Fibroblast of skin of left quadriceps (primary cell): ENCODE measurements around the gene PLIN3.
A peak's percentile ranks its signal among the peaks of the same experiment; 100 is the strongest.
"Not testable (repeated sequence)": the region's sequence is repeated elsewhere in the genome, so short reads cannot be mapped to it uniquely, and the experiment has no call there.

ENCODE experiments used
- DNase-seq, 2 experiments: peaks; one replicate each; pipeline ENCODE4 v3.0.0-alpha.2; 2013; ENCODE audit warnings: low read depth in 2 of 2

PLIN3 gene

GRCh38 chr19:4811328-4812131 is 55.9 kb downstream of the PLIN3 start:
- DNase-seq = no peak

GRCh38 chr19:4807188-4807587 is 60.3 kb downstream of the PLIN3 start:
- DNase-seq = no peak

- no peak for DNase-seq
Observed at GRCh38 chr19:4806384-4806783, 61.1 kb downstream of the PLIN3 start.

GRCh38 chr19:4805140-4805539 is 62.3 kb downstream of the PLIN3 start:
- not testable (repeated sequence) for DNase-seq

GRCh38 chr19:4803736-4804695 is 63.5 kb downstream of the PLIN3 start:
- peak in 1 of 2 experiments; percentile 26 for DNase-seq

GRCh38 chr19:4802711-4803110 is 64.8 kb downstream of the PLIN3 start:
- DNase-seq = no peak

GRCh38 chr19:4801085-4801619 is 66.3 kb downstream of the PLIN3 start:
- DNase-seq = no peak

- DNase-seq = no peak
Observed at GRCh38 chr19:4800591-4801081, 66.8 kb downstream of the PLIN3 start.

GRCh38 chr19:4795400-4795799 is 72.1 kb downstream of the PLIN3 start:
- no peak for DNase-seq

GRCh38 chr19:4794971-4795370 is 72.5 kb downstream of the PLIN3 start:
- DNase-seq = no peak

- not testable (repeated sequence) for DNase-seq
Observed at GRCh38 chr19:4793278-4793677, 74.2 kb downstream of the PLIN3 start.

- not testable (repeated sequence) for DNase-seq
Observed at GRCh38 chr19:4792866-4793195, 74.6 kb downstream of the PLIN3 start.

- DNase-seq = not testable (repeated sequence)
Observed at GRCh38 chr19:4792019-4792865, 75.2 kb downstream of the PLIN3 start.

- peak; percentile 100 for DNase-seq
Observed at GRCh38 chr19:4791183-4792018, 76.1 kb downstream of the PLIN3 start, which contains the start of gene FEM1A. FEM1A (plus strand) TSS chr19:4791734; CDS start chr19:4791855, 121 bp downstream.
